Body of pancreas (tissue), 4 donors: ENCODE results near the gene HAPLN3.

Experiments
- POLR2A ChIP-seq, 3 donors: fragments of 450-650 bp; IDR thresholded peaks; one replicate each; pipeline ENCODE4 v1.6.1; 2016; ENCODE audit warnings: antibody characterized with exemption in 3 of 3, mild to moderate bottlenecking in 2 of 3
- TF ChIP-seq, protein P1 (sequence below), 7 experiments: fragments of 450-650 bp in 4 of 7; fragments of 200-600 bp in 3 of 7; sonication (generic) in 3 of 7; IDR thresholded peaks; one replicate each; pipeline ENCODE4 v1.5.1; 2016 to 2019; ENCODE audit warnings: antibody characterized with exemption in 7 of 7

DNA sequence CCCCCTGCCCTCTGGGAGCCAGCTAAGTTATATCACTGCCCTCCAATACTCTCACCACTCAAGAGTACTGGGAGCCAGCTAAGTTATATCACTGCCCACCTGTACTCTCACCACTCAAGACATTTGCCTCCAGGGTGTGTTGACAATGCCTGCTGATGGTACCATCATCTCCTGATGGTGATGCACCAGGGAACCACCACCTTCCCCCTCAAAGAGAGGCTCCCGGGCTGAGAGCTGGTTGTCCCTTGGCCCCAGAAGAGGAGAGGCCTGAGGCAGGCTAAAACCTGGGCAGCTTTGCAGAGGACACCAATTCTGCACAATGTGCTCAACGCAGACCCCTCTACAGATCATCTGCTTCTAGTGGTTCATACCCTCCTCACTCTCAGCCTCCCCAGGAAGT lies 7.5 kb upstream of the HAPLN3 start:
- TF ChIP-seq, protein P1, sequence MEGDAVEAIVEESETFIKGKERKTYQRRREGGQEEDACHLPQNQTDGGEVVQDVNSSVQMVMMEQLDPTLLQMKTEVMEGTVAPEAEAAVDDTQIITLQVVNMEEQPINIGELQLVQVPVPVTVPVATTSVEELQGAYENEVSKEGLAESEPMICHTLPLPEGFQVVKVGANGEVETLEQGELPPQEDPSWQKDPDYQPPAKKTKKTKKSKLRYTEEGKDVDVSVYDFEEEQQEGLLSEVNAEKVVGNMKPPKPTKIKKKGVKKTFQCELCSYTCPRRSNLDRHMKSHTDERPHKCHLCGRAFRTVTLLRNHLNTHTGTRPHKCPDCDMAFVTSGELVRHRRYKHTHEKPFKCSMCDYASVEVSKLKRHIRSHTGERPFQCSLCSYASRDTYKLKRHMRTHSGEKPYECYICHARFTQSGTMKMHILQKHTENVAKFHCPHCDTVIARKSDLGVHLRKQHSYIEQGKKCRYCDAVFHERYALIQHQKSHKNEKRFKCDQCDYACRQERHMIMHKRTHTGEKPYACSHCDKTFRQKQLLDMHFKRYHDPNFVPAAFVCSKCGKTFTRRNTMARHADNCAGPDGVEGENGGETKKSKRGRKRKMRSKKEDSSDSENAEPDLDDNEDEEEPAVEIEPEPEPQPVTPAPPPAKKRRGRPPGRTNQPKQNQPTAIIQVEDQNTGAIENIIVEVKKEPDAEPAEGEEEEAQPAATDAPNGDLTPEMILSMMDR (IDR thresholded peaks at IDR 0.05), result no peak
- TF ChIP-seq POLR2A (IDR thresholded peaks at IDR 0.05), result no peak
